Activated naive CD8-positive, alpha-beta T cell treated with anti-CD3 and anti-CD28 coated beads, Interleukin-2, amount 10 ng/mL, durations not matched to agents 7 days and 5 days (primary cell): ENCODE data around the gene SERTAD2. TPM values are rescaled to one million over a fixed set of nuclear protein-coding genes. Genes with fewer than 3 reads are reported as not detected.

Experiments used
- ATAC-seq: fragments of 150-1000 bp; cut with Tn5 transposase; one replicate; pipeline ENCODE4 v1.10.0; 2021; ENCODE audit warnings: low read depth, moderate library complexity
- POLR2A ChIA-PET: fragments of 350-600 bp; sonication (Branson Sonifier 250); formaldehyde crosslinking; loops from one replicate; lab custom pipeline; 2021; ENCODE audit warnings: antibody characterized with exemption; lab: Charles Lee
- DNase-seq: peaks from one replicate; pipeline ENCODE4 v3.0.0; 2021
- H3K27ac Mint-ChIP-seq: one replicate; pipeline ENCODE4 v1.8.0; 2022; ENCODE audit warnings: mild to moderate bottlenecking, mixed read lengths
- H3K27me3 Mint-ChIP-seq: one replicate; pipeline ENCODE4 v1.8.0; 2022; ENCODE audit warnings: mild to moderate bottlenecking, moderate library complexity, mixed read lengths
- H3K36me3 Mint-ChIP-seq: one replicate; pipeline ENCODE4 v1.8.0; 2021; ENCODE audit warnings: mild to moderate bottlenecking, mixed read lengths
- H3K4me1 Mint-ChIP-seq: one replicate; pipeline ENCODE4 v1.8.0; 2021; ENCODE audit warnings: mixed read lengths
- H3K4me3 Mint-ChIP-seq: one replicate; pipeline ENCODE4 v1.8.0; 2022; ENCODE audit warnings: mild to moderate bottlenecking, moderate library complexity, mixed read lengths
- H3K9me3 Mint-ChIP-seq: one replicate; pipeline ENCODE4 v1.8.0; 2021; ENCODE audit warnings: mixed read lengths
- total RNA-seq, 2 experiments: library from RNA; stranded (reverse); gene quantifications; one replicate each; pipeline ENCODE4 v1.2.3, GENCODE V29; 2021

The SERTAD2 gene
- total RNA-seq, 2 experiments from 2014 or later: 27.0 to 27.7 TPM

DNA sequence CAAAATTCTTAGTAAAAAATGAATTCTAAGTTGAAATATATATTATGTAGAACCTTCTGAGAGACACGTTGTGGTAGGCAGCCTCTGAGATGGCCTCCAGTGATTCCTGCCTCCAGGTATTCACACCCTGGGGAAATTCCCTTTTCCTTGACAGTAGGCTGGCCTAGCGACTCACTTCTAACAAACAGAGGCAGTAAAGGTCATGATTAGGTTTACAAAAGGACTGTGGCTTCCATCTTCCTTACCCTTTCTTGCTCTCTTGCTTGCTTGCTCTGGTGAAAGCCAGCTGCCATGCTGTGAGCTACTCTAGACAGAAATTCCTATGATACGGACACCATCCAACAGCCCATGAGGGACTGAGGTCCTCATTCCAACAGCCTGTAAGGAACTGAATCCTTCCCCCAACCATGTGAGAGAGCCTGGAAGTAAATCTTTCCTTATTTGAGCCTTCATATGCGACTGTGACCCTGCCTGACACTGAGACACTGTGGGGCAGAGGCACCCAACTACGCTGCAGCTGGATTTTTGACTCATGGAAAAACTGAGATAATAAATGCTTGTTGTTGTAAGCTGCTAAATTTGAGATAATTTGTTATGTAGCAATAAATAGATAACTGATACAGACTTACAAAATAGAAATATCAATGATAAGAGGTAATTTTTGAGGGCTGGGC is 32.7 kb upstream of the SERTAD2 start:
- ATAC-seq: no peak
- POLR2A ChIA-PET: no interaction called here
- no peak overlapping the region for H3K27ac Mint-ChIP-seq

DNA sequence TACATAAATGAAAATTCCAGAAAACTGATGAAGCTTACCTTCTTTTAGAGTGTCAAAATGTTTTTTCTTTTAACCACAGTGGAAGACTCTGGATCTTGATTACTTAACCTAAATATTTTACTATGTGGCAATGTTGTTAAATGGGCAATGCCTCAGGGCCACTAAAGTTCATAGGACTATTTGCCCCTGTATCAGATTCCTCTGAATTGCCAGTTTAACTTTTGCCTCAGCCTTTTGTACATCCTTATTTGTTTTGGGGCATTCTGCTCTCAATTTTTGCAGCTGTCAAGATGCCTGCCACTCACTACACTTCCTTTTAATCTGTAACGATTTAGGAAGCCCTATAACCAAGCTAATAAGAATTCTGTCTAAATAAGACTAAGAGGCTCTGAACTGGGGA is 31.7 kb upstream of the SERTAD2 start:
- Mint-ChIP-seq H3K27ac (no peak overlapping the region), H3K36me3 (peaks cover 18% of the 10 kb centered on the region), H3K4me1 (peaks cover 11% of the 10 kb centered on the region), H3K4me3 (no peak overlapping the region), H3K9me3 (peaks cover 1% of the 10 kb centered on the region), H3K27me3 (no peaks in the 10 kb centered on the region)
- no peak for DNase-seq
- POLR2A ChIA-PET: no interaction called here
- ATAC-seq: no peak

More for the DNA sequence above, 32.7 kb upstream of the SERTAD2 start:
- Mint-ChIP-seq H3K27me3 (peaks cover 3% of the 10 kb centered on the region), H3K36me3 (peaks cover 18% of the 10 kb centered on the region), H3K4me1 (peaks cover 11% of the 10 kb centered on the region), H3K9me3 (peaks cover 1% of the 10 kb centered on the region), H3K4me3 (no peak overlapping the region)
- DNase-seq: no peak

DNA sequence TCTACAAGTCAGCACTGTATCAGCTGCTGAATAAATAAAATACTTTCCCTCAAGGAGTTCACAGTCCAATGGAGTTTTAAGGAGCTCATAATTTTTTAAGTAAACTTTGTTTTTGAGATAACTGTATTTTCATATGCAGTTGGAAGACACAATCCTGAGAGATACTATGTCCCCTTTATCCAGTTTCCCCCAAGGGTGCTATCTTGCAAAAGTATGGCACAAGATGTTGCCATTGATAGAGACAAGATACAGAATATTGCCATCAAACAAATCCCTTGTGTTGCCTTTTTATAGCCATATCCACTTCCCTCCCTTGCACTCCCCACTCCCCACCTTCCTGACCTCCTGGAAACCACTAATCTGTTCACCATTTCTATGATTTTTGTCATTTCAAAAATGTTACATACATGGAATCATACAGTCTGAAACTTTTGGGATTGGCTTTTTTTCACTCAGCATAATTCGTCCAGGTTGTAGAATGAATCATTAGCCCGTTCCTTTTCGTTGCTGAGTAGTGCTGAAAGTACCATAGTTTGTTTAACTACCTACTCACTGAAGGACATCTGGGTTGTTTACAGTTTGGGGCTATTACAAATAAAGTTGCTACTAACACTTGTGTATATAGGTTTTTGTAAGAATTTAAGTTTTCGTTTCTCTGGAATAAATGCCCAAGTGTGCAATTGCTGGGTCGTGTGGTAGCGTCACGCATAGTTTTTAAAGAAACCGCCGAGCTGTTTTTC is 30.2 kb upstream of the SERTAD2 start:
- Mint-ChIP-seq H3K27ac (no peak overlapping the region), H3K9me3 (peaks cover 1% of the 10 kb centered on the region), H3K4me1 (peaks cover 20% of the 10 kb centered on the region), H3K4me3 (no peak overlapping the region), H3K27me3 (no peaks in the 10 kb centered on the region), H3K36me3 (peaks cover 9% of the 10 kb centered on the region)
- no peak for DNase-seq
- POLR2A ChIA-PET: no interaction called here
- ATAC-seq: no peak

DNA sequence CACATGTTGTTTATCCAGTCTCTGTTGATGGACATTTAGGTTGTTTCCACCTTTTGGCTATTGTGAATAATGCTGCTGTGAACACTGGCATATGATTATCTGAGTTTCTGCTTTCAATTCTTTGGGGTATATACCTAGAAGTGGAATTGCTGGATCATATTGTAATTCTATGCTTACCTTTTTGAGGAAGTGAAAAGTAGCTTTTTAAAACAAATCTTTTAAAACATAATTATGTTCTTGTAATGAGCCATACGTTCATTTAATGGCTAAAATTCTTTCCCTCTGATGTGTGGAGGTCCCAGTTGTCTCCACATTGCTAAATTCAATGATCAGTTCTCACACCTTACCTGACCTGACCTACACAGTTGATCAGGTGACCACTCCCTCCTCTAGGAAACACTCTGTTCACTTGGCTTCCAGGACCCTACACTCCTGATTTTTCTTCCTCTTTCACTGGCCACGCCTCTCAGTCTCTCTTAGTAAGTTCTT is 27.8 kb upstream of the SERTAD2 start:
- Mint-ChIP-seq H3K4me1 (peaks cover 26% of the 10 kb centered on the region), H3K4me3 (no peak overlapping the region), H3K9me3 (peaks cover 1% of the 10 kb centered on the region), H3K27ac (no peak overlapping the region), H3K36me3 (peaks cover 10% of the 10 kb centered on the region), H3K27me3 (no peaks in the 10 kb centered on the region)
- DNase-seq: no peak
- no peak for ATAC-seq
- POLR2A ChIA-PET: no interaction called here

DNA sequence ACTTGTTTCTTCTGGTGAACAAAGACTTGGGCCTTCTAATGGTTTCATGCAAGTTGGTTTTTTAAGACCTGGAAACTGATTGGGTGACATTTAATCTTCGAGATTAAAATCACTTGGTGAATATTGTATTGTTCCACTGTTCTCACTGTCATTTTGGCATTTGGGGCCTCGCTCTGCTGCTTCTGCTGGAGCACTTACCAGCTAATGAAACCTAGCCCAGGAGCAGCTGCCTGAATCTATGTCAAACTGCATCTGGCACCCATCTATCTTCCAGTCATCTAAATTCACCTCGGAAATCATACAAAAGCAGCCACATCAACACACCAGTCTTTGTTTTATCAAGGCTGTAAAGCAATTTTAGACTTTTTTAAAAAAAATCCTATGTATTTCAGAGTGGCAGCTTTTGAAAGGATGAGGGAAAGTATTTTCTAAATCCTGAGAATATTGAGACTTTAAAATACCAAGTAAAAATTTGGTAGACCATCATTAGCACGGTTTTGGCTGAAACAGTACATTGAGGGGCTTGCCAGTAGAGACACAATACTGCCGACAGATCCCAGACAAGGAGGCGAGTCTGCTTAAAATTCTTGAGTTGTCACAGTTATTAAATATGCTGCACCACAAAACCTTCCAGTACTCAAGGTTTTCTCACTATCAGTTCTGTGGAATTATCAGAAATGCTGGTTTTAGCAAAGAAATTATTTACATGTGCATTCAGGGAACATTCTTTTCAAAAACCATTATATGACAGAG is 26.1 kb upstream of the SERTAD2 start:
- no peak for ATAC-seq
- no peak for DNase-seq
- Mint-ChIP-seq H3K9me3 (peaks cover 1% of the 10 kb centered on the region), H3K27me3 (no peaks in the 10 kb centered on the region), H3K4me1 (peaks cover 31% of the 10 kb centered on the region), H3K27ac (peak overlapping the region; percentile 67), H3K36me3 (peaks cover 10% of the 10 kb centered on the region), H3K4me3 (peak overlapping the region; percentile 41)
- POLR2A ChIA-PET: interaction anchor here (0.7 to 1.9 kb wide), 4 partner anchors 24 to 89 kb away, joined by 3 to 7 read pairs (median 3); partner anchors contain the start of gene SERTAD2

DNA sequence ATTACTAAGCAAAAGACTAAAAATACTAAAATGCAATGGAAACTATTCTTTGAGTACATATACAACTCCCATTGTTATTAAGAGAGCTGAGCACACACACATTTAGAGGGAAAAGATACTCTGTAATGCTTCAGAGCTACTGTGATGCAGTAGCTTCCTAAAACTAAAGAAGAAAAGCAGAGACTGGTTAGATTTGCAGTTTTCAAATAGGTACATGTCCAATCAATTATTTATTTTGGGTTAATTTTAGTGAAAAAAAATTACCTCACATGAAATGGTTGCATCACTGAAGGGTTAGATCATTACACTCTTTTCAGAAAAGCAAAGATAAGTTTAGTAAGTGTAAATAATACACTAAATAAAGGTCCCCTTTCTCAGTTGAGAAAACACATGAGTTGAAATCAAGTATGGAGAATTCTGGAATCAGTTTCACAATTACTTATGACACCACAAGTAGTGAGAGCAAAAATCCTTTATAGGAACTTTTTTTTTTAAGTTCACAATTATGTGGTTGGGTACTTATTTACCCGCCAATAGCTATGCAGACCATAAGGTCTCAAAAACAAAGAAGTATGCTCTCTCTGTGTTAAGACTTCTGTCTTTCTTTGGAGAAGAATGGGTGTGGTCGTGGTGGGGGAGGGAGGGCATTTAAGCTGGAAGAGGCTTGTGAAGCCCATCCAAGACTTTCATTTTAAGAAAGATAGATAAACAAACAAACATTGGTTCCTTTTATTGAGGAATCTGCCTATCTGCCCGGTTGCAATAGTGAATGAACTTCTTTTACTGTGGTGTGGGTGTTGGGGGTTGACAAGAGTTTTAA is 25.3 kb upstream of the SERTAD2 start:
- no peaks in the 10 kb centered on the region for H3K27me3 Mint-ChIP-seq
- H3K27ac Mint-ChIP-seq: peak overlapping the region; percentile 67
- ATAC-seq (no peak), DNase-seq (no peak)
- POLR2A ChIA-PET: interaction anchor here (1.5 to 1.9 kb wide), 2 partner anchors 24 to 25 kb away, joined by 3 to 7 read pairs; partner anchors contain the start of gene SERTAD2
- no peaks in the 10 kb centered on the region for H3K9me3 Mint-ChIP-seq
- H3K36me3 Mint-ChIP-seq: peaks cover 9% of the 10 kb centered on the region
- peak overlapping the region; percentile 41 for H3K4me3 Mint-ChIP-seq
- H3K4me1 Mint-ChIP-seq: peaks cover 31% of the 10 kb centered on the region

DNA sequence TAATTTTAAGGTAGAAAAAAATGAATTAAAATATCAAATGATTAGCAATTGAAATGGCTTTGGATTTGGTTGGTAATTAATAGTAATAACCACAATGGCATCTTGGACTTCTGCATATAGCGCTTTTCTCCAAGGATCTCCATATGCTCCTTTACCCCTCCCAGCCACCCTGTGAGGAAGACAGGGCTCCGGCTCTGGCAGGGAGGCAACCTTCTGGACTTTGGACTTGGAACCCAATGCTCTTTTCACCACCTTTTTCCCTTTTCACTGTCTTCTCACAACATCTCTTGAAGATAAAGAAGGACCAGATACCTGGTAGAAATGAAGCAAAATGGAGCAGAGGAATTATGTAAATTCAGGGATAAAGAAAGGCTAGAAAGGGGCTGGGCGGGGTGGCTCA is 23.8 kb upstream of the SERTAD2 start:
- Mint-ChIP-seq H3K4me3 (no peak overlapping the region), H3K27me3 (no peaks in the 10 kb centered on the region), H3K9me3 (no peaks in the 10 kb centered on the region), H3K36me3 (peaks cover 4% of the 10 kb centered on the region), H3K4me1 (peaks cover 36% of the 10 kb centered on the region), H3K27ac (no peak overlapping the region)
- POLR2A ChIA-PET: no interaction called here
- ATAC-seq (no peak), DNase-seq (no peak)

DNA sequence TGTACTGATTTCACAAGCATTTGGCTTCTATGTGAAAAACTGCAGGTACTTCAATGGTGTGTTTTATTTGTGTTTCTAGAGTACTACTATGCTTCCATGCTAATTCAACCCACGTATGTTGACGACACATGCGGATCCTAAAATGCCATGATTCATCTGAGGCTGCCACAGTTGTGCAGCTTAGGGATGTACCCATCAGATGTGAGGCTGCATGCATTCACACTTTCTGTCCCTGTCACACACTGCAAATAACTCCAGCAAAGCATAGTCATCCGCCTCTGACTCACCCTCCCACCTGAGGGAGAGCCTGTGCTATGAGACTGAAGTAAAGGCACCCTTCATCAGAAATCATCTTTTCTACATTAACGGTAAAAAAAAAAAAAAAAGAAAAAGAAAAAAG is 22.1 kb upstream of the SERTAD2 start:
- no peak overlapping the region for H3K4me3 Mint-ChIP-seq
- H3K27me3 Mint-ChIP-seq: no peaks in the 10 kb centered on the region
- no peaks in the 10 kb centered on the region for H3K9me3 Mint-ChIP-seq
- H3K27ac Mint-ChIP-seq: no peak overlapping the region
- H3K36me3 Mint-ChIP-seq: peaks cover 6% of the 10 kb centered on the region
- peaks cover 33% of the 10 kb centered on the region for H3K4me1 Mint-ChIP-seq
- ATAC-seq (peak; percentile 74), DNase-seq (no peak)
- POLR2A ChIA-PET: interaction anchor here (2.2 kb wide), 1 partner anchor 22 kb away, joined by 8 read pairs; the partner anchor contains the start of gene SERTAD2

DNA sequence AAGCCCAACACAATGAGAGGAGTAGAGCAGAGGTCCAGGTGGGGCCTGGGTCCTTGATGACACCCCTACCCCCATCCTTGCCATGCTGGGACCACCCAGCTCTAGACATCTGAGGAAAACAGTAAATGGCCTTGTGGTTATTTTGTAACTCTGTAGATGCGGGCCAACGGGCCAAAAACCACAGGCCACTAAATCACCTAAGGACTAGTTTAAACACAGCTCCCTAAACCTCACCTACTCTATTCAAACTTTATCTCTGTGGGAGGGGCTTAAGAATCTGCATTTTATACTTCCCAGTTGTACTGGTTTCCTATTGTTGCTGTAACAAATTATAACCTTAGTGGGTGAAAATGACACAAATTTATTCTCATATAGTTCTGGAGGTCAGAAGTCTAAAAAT is 19.0 kb upstream of the SERTAD2 start:
- H3K4me1 Mint-ChIP-seq: peaks cover 24% of the 10 kb centered on the region
- POLR2A ChIA-PET: interaction anchor here (1.2 kb wide), 1 partner anchor 23 kb away, joined by 3 read pairs; no protein-coding TSS in a partner anchor
- DNase-seq (no peak), ATAC-seq (no peak)
- H3K36me3 Mint-ChIP-seq: peaks cover 6% of the 10 kb centered on the region
- H3K27ac Mint-ChIP-seq: no peak overlapping the region
- H3K9me3 Mint-ChIP-seq: no peaks in the 10 kb centered on the region
- no peaks in the 10 kb centered on the region for H3K27me3 Mint-ChIP-seq
- no peak overlapping the region for H3K4me3 Mint-ChIP-seq

DNA sequence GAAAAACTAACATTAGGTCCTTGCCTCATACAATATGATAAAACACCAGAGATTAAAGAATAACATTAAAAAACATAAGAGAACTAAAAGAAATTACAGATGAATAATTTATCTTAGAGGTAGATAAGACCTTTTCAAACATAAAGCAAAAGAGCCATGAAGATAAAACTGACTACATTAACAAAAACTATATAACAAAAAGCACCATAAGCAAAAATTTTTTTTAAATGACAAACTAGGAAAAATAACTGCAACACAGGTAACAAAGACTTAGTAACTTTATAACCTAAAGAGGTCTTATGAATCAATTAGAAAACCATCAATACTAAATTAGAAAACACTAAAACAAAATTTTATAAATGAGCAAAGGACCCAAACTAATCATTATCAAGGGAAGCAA is 16.3 kb upstream of the SERTAD2 start:
- ATAC-seq (no peak), DNase-seq (no peak)
- no peaks in the 10 kb centered on the region for H3K27me3 Mint-ChIP-seq
- H3K4me3 Mint-ChIP-seq: no peak overlapping the region
- H3K4me1 Mint-ChIP-seq: peaks cover 29% of the 10 kb centered on the region
- POLR2A ChIA-PET: no interaction called here
- H3K9me3 Mint-ChIP-seq: no peaks in the 10 kb centered on the region
- H3K27ac Mint-ChIP-seq: no peak overlapping the region
- peaks cover 4% of the 10 kb centered on the region for H3K36me3 Mint-ChIP-seq

DNA sequence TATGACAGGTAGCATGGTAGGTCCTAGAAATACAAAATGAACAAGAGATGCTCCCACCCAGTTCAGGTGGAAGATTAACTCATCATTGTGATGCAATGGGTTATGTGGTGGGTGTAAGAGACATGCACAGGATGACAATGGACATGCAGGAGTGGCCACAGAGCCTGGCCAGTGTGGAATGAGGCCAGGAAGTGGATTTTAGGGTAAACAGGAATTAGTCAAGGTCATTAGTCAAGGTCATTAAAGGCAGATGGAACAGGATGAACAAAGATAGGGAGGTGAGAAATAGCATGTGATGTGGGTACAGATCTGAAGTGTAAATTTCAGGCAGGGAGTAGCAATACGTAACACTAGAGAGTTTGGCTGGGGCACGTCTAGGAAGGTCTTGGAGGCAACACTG is 15.6 kb upstream of the SERTAD2 start:
- no peaks in the 10 kb centered on the region for H3K27me3 Mint-ChIP-seq
- no peak for ATAC-seq
- DNase-seq: no peak
- no peak overlapping the region for H3K4me3 Mint-ChIP-seq
- POLR2A ChIA-PET: no interaction called here
- no peaks in the 10 kb centered on the region for H3K9me3 Mint-ChIP-seq
- H3K36me3 Mint-ChIP-seq: peaks cover 4% of the 10 kb centered on the region
- H3K27ac Mint-ChIP-seq: no peak overlapping the region
- H3K4me1 Mint-ChIP-seq: peaks cover 29% of the 10 kb centered on the region

DNA sequence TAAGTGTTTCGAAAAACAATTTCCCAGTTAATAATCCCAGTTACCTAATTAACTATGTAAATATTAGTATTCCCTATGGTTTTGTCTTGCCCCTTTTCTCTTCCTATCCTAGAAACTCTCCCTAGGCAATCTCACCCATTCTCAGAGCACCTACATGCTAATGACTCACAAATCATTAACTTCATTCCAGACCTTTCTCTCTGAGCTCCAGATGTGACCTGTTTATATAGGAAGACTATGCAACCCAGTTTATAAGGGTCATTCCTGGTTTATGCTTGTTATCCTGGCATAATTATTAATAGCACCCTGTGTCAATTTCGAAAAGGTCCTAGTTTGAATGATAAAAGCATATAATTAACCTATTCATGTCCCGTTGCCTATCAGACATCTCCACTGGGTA is 14.8 kb upstream of the SERTAD2 start:
- no peak overlapping the region for H3K27ac Mint-ChIP-seq
- POLR2A ChIA-PET: interaction anchor here (7.3 kb wide), 1 partner anchor 15 kb away, joined by 70 read pairs; the partner anchor contains the start of gene SERTAD2
- no peak overlapping the region for H3K4me3 Mint-ChIP-seq
- no peaks in the 10 kb centered on the region for H3K27me3 Mint-ChIP-seq
- DNase-seq: no peak
- peaks cover 9% of the 10 kb centered on the region for H3K36me3 Mint-ChIP-seq
- H3K9me3 Mint-ChIP-seq: no peaks in the 10 kb centered on the region
- ATAC-seq: no peak
- peaks cover 33% of the 10 kb centered on the region for H3K4me1 Mint-ChIP-seq
